ENCODE data around the gene REST.
A peak's percentile ranks its signal among the peaks of the same experiment; 100 is the strongest.

REST gene

GRCh38 chr4:56976837-56977320 lies 69.2 kb downstream of the REST start:
- peak; percentile 24 to 33 for DNase-seq (ENCODE audit: low read depth in 1 of 2, low spot score in 1 of 2)

GRCh38 chr4:56977321-56978012 lies 69.8 kb downstream of the REST start, which contains the start of gene NOA1:
Gene NOA1, minus strand, starts transcription at chr4:56977606. Its CDS starts 21 bp downstream, at chr4:56977585.
- DNase-seq (ENCODE audit: low read depth in 1 of 2, low spot score in 1 of 2), result peak; percentile 95 to 96

- peak; percentile 63 to 68 for DNase-seq (ENCODE audit: low read depth in 1 of 2, low spot score in 1 of 2)
These were observed 71.1 kb downstream of the REST start, which contains the start of gene POLR2B for GRCh38 chr4:56978750-56979303. Gene POLR2B, plus strand, starts transcription at chr4:56978896. Its CDS starts 90 bp downstream, at chr4:56978986.

- DNase-seq (ENCODE audit: low read depth in 1 of 2, low spot score in 1 of 2), result peak in 1 of 2 donors; percentile 10
These were observed 71.8 kb downstream of the REST start for GRCh38 chr4:56979421-56980072.

- no peak for DNase-seq (ENCODE audit: low read depth in 1 of 2, low spot score in 1 of 2)
These were observed 74.1 kb downstream of the REST start for GRCh38 chr4:56981795-56982201.

- no peak for DNase-seq (ENCODE audit: low read depth in 1 of 2, low spot score in 1 of 2)
These were observed 78.5 kb downstream of the REST start for GRCh38 chr4:56986192-56986591.

- no peak for DNase-seq (ENCODE audit: low read depth in 1 of 2, low spot score in 1 of 2)
These were observed 79.3 kb downstream of the REST start for GRCh38 chr4:56986952-56987351.

GRCh38 chr4:56990109-56990905 lies 82.6 kb downstream of the REST start:
- DNase-seq (ENCODE audit: low read depth in 1 of 2, low spot score in 1 of 2), result no peak

GRCh38 chr4:56995525-56995924 lies 87.8 kb downstream of the REST start:
- DNase-seq (ENCODE audit: low read depth in 1 of 2, low spot score in 1 of 2), result no peak

- DNase-seq (ENCODE audit: low read depth in 1 of 2, low spot score in 1 of 2), result no peak
These were observed 92.1 kb downstream of the REST start for GRCh38 chr4:56999751-57000150.

GRCh38 chr4:57013543-57014120 lies 105.9 kb downstream of the REST start:
- no peak for DNase-seq (ENCODE audit: low read depth in 1 of 2, low spot score in 1 of 2)

All from stimulated activated CD4-positive, alpha-beta T cell treated with anti-CD3 and anti-CD28 coated beads, Interleukin-15, amount 100 ng/mL, for 1 hour (primary cell).